Type B pancreatic cell (in vitro differentiated cells): ENCODE data around the gene PER1. TPM values are rescaled to one million over a fixed set of nuclear protein-coding genes. Genes with fewer than 3 reads are reported as not detected.

Experiments used
- DNase-seq: peaks from one replicate; pipeline ENCODE4 v3.0.0; 2021; ENCODE audit warnings: mixed read lengths; ENCODE audit not compliant: unreplicated experiment; ENCODE audit errors: extremely low spot score
- H3K27ac Mint-ChIP-seq: 2 replicates; pipeline ENCODE4 v1.8.0; 2021; ENCODE audit warnings: mild to moderate bottlenecking, mixed read lengths
- H3K27me3 Mint-ChIP-seq: 2 replicates; pipeline ENCODE4 v1.8.0; 2021; ENCODE audit warnings: mixed read lengths
- H3K36me3 Mint-ChIP-seq: 2 replicates; pipeline ENCODE4 v1.8.0; 2021; ENCODE audit warnings: mixed read lengths
- H3K4me1 Mint-ChIP-seq: one replicate; pipeline ENCODE4 v1.8.0; 2021; ENCODE audit warnings: mixed read lengths; ENCODE audit not compliant: unreplicated experiment
- H3K4me3 Mint-ChIP-seq: 2 replicates; pipeline ENCODE4 v1.8.0; 2021; ENCODE audit warnings: mild to moderate bottlenecking, mixed read lengths
- H3K9me3 Mint-ChIP-seq: 2 replicates; pipeline ENCODE4 v1.8.0; 2021; ENCODE audit warnings: mixed read lengths
- CTCF ChIP-seq: fragments of 200-600 bp; sonication (generic); conservative IDR thresholded peaks from 2 replicates; pipeline ENCODE4 v1.5.0; 2021; ENCODE audit warnings: antibody characterized with exemption, mild to moderate bottlenecking
- total RNA-seq: library from RNA; stranded (reverse); gene quantifications from 2 replicates; pipeline ENCODE4 v1.2.1, GENCODE V29; 2021; ENCODE audit warnings: low replicate concordance

Gene PER1
- total RNA-seq, 1 donor from 2014 or later = 33.2 TPM

- Mint-ChIP-seq H3K4me3 (no peak overlapping the region), H3K27ac (no peak overlapping the region), H3K4me1 (peaks cover under 1% of the 10 kb centered on the region), H3K9me3 (no peaks in the 10 kb centered on the region), H3K27me3 (peaks cover 4% of the 10 kb centered on the region), H3K36me3 (no peaks in the 10 kb centered on the region)
- DNase-seq = no peak
- TF ChIP-seq CTCF = no peak
Measured at GRCh38 chr17:8147141-8147804, 4.9 kb downstream of the PER1 start.

- no peak for TF ChIP-seq CTCF
- H3K9me3 Mint-ChIP-seq = no peaks in the 10 kb centered on the region
- peaks cover 1% of the 10 kb centered on the region for H3K27me3 Mint-ChIP-seq
- no peak overlapping the region for H3K4me3 Mint-ChIP-seq
- no peak for DNase-seq
- H3K36me3 Mint-ChIP-seq = no peaks in the 10 kb centered on the region
- H3K4me1 Mint-ChIP-seq = no peaks in the 10 kb centered on the region
- H3K27ac Mint-ChIP-seq = no peak overlapping the region
Measured at GRCh38 chr17:8146381-8147140, 5.6 kb downstream of the PER1 start.

GRCh38 chr17:8145811-8146210, 6.4 kb downstream of the PER1 start:
- Mint-ChIP-seq H3K36me3 (no peaks in the 10 kb centered on the region), H3K4me3 (no peak overlapping the region), H3K27me3 (no peaks in the 10 kb centered on the region), H3K4me1 (no peaks in the 10 kb centered on the region), H3K27ac (no peak overlapping the region), H3K9me3 (no peaks in the 10 kb centered on the region)
- no peak for DNase-seq
- TF ChIP-seq CTCF = no peak

- H3K36me3 Mint-ChIP-seq = no peaks in the 10 kb centered on the region
- no peak for TF ChIP-seq CTCF
- no peak overlapping the region for H3K4me3 Mint-ChIP-seq
- no peak for DNase-seq
- H3K9me3 Mint-ChIP-seq = no peaks in the 10 kb centered on the region
- H3K27me3 Mint-ChIP-seq = no peaks in the 10 kb centered on the region
- H3K27ac Mint-ChIP-seq = no peak overlapping the region
- no peaks in the 10 kb centered on the region for H3K4me1 Mint-ChIP-seq
Measured at GRCh38 chr17:8144401-8145231, 7.6 kb downstream of the PER1 start.

GRCh38 chr17:8143581-8144400, 8.4 kb downstream of the PER1 start:
- H3K27me3 Mint-ChIP-seq = no peaks in the 10 kb centered on the region
- peak; percentile 64 for DNase-seq
- H3K27ac Mint-ChIP-seq = no peak overlapping the region

More at GRCh38 chr17:8143581-8144400, 8.4 kb downstream of the PER1 start:
- H3K36me3 Mint-ChIP-seq = no peaks in the 10 kb centered on the region
- H3K4me3 Mint-ChIP-seq = no peak overlapping the region
- no peaks in the 10 kb centered on the region for H3K4me1 Mint-ChIP-seq
- no peak for TF ChIP-seq CTCF
- H3K9me3 Mint-ChIP-seq = no peaks in the 10 kb centered on the region
